Glomerular endothelial cell (primary cell): ENCODE data around the gene PSMA3. TPM values are rescaled to one million over a fixed set of nuclear protein-coding genes. Genes with fewer than 3 reads are reported as not detected.
A peak's percentile ranks its signal among the peaks of the same experiment; 100 is the strongest.
"Not testable (repeated sequence)": the region's sequence is repeated elsewhere in the genome, so short reads cannot be mapped to it uniquely, and the experiment has no call there.

Source experiments
- DNase-seq: peaks from one replicate; pipeline ENCODE4 v3.0.0-alpha.2; 2011; ENCODE audit warnings: low read depth, low spot score; ENCODE audit errors: extremely low read depth
- total RNA-seq: library from RNA; depleted of rRNA; stranded (reverse); fragments of >200 nt; gene quantifications from 2 replicates; pipeline ENCODE4 v1.2.3, GENCODE V29; 2015

PSMA3 gene
- total RNA-seq, result 171 and 192 TPM in 2 replicates

GRCh38 chr14:58244556-58245387 lies at the start of gene PSMA3:
TSS of gene PSMA3 (plus strand) at chr14:58244843. CDS start at chr14:58244921, 78 bp downstream.
- peak; percentile 78 for DNase-seq

- no peak for DNase-seq
Measured at GRCh38 chr14:58196198-58196597, 48.4 kb upstream of the PSMA3 start.

- no peak for DNase-seq
Measured at GRCh38 chr14:58198086-58198485, 46.6 kb upstream of the PSMA3 start.

- no peak for DNase-seq
Measured at GRCh38 chr14:58199726-58200479, 44.7 kb upstream of the PSMA3 start, which contains the start of gene ACTR10. TSS of gene ACTR10 (plus strand) at chr14:58200149. CDS start at chr14:58200218, 69 bp downstream.

GRCh38 chr14:58200480-58200841 lies 44.2 kb upstream of the PSMA3 start:
- DNase-seq, result no peak

GRCh38 chr14:58200846-58201245 lies 43.8 kb upstream of the PSMA3 start:
- no peak for DNase-seq

- DNase-seq, result no peak
Measured at GRCh38 chr14:58213176-58213575, 31.5 kb upstream of the PSMA3 start.

- DNase-seq, result no peak
Measured at GRCh38 chr14:58215191-58215914, 29.3 kb upstream of the PSMA3 start.

GRCh38 chr14:58216544-58216943 lies 28.1 kb upstream of the PSMA3 start:
- DNase-seq, result no peak

- DNase-seq, result no peak
Measured at GRCh38 chr14:58227096-58227819, 17.4 kb upstream of the PSMA3 start.

- no peak for DNase-seq
Measured at GRCh38 chr14:58238252-58239243, 6.1 kb upstream of the PSMA3 start.

- peak; percentile 51 for DNase-seq
Measured at GRCh38 chr14:58239244-58240195, 5.1 kb upstream of the PSMA3 start.

- no peak for DNase-seq
Measured at GRCh38 chr14:58243790-58244555, 670 bp upstream of the PSMA3 start.

GRCh38 chr14:58245562-58245961 lies 919 bp downstream of the PSMA3 start:
- DNase-seq, result no peak

GRCh38 chr14:58249611-58250010 lies 5.0 kb downstream of the PSMA3 start:
- no peak for DNase-seq

- DNase-seq, result no peak
Measured at GRCh38 chr14:58258156-58258555, 13.5 kb downstream of the PSMA3 start.

GRCh38 chr14:58262005-58262404 lies 17.4 kb downstream of the PSMA3 start:
- not testable (repeated sequence) for DNase-seq
